GM19099 (cell line): Measurements from ENCODE around the gene BRPF3.

Source experiments
- POLR2A ChIP-seq: IDR thresholded peaks from 3 replicates; pipeline ENCODE4 v1.6.1; 2011; ENCODE audit warnings: low read depth; ENCODE audit not compliant: insufficient read length; ENCODE audit errors: extremely low read depth

BRPF3 gene

GRCh38 chr6:36267731-36268477 is 71.4 kb downstream of the BRPF3 start:
- no peak for TF ChIP-seq POLR2A

GRCh38 chr6:36268478-36269275 is 72.1 kb downstream of the BRPF3 start:
- TF ChIP-seq POLR2A: no peak

DNA sequence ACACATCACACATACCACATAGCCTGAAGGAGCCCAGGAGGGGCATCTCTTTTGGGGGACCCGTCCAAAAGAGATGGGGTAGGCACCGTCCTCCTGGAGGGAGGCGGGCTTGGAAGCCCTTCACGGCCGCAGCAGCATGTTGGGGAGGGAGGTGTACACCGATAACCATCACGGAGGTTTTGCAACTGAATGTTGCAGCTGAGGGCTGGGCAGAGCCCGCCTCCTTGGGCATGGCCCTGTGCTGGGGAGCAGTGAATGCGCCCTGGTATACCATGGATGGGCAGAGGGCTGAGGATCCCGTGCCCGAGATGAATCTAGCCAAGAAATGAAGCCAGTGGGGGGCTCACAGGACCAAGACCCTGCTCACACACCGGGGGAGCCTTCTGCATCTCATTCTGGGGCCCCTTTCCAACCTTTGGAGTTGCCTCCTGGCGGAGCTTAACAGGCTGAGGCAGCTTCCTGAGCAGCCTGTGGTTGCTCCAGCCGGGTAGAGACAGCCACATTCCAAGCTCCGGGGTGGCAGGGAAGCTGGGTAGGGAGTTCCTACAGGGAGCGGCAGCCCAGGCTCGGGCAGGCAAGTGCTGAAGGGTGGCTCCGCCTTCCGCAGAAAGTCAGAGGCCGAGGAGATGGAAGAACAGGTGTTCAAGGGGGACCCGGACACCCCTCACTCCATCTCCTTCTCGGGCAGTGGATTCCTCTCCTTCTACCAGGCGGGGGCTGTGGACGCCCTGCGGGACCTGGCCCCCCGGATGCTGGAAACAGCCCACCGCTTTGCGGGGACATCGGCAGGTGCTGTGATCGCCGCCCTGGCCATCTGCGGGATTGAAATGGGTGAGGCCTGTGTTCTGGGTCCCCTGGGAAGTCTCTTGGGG is 73.5 kb downstream of the BRPF3 start, which contains the start of gene PNPLA1:
Gene PNPLA1 (plus strand): TSS at position 227 of the 872 bp plus-strand sequence. CDS start 400 bp downstream, at position 627.
- no peak for TF ChIP-seq POLR2A

DNA sequence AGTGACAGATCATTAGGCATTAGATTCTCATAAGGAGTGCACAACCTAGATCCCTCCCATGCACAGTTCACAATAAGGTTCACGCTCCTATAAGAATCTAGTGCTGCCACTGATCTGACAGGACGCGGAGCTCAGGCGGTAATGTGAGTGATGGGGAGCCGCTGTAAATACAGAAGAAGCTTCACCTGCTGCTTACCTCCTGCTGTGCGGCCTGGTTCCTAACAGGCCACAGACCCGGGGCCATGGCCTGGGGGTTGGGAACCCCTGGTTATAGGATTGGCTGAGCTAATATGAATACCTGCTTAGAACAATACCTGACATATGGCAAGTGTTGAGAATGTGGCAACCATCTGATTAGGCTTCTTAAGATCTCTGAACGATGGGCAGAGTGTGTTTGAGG is 75.7 kb downstream of the BRPF3 start:
- no peak for TF ChIP-seq POLR2A

DNA sequence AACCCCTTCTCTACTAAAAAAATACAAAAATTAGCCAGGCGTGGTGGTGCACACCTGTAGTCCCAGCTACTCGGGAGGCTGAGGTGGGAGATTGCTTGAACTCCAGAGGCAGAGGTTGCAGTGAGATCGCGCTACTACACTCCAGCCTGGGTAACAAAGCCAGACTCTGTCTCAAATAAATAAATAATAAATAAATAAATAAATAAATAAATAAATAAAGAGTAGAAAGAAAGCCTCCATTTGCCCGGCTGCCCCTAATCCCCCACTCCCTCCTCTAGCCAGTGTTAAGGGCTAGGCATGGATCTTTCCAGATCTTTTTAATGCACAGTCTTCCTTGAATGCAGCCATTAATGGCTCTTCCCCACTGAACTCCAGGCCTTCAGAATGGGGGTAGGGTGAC is 76.5 kb downstream of the BRPF3 start:
- TF ChIP-seq POLR2A: no peak

DNA sequence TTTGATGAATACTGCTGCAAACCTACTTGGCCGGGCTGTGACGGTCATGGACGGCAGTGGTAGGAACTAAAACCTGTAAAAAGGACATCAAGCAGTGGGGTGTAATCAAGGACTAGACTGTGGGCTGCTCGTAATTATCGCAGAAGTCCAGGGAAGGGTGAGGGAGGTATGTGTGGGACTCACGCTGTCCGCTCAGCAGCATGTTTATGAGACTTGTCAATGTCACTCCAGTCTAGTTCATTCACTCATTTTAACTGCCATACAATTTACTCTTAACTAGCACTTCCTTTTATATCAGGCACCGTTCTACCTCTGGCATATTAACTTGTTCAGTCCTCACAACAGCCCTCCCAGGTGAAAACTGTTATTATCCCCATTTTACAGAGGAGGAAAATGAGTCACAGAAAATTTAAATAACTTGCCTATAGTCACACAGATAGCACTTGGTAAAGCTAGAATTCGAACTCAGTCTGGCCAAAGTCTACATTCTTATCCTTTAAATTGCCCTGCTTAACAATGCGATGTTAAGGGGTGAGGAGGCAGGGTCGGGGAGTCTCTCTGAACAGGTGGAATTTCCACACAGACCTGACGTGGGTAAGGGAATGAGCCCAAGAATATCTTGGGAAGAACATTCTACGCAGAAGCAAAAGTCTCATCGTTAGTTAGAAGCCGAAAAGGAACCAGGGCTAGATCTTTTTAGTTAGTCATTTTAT is 77.4 kb downstream of the BRPF3 start:
- no peak for TF ChIP-seq POLR2A

DNA sequence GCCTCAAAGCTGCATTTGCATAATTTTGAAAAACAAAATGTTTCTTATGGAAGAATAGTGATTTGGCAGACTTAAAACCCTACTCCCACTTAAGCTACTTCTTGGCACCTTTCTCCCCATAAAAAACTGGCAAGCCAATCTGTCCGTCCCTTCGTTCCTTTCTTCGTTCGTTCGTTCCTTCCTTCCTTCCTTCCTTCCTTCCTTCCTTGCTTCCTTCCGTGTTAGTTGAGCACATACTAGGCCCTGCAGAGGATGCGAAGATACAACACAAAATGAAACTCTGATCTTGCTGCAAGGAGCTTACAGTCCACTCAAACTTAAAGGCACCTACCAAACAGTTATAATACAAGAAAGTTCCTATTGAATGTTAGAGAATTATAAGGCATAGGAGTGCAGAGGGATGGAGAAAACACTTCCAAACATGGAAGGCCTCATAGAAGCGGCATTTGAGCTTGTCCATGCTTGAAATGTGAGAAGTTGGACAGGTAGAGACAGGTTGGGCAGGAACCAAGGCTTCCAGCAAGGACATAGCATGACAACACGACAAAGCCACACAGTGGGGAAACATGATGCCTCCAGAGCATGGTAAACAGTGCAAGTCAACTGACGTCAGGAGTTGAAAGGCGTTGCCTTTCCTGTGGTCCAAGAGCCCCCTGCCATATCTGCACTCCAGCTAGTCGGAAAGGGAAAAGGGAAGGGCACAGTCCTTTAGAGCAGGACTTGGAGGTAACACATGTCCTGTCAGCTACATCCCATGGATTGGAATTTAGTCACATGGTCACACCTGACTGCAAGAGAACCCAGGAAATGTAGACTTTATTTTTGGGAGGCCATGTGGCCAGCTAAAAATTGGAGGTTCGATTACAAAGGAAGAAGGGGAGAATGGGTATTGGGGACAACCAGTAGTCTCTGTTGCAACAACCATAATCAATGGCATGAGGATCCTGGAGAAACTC is 80.3 kb downstream of the BRPF3 start:
- no peak for TF ChIP-seq POLR2A

DNA sequence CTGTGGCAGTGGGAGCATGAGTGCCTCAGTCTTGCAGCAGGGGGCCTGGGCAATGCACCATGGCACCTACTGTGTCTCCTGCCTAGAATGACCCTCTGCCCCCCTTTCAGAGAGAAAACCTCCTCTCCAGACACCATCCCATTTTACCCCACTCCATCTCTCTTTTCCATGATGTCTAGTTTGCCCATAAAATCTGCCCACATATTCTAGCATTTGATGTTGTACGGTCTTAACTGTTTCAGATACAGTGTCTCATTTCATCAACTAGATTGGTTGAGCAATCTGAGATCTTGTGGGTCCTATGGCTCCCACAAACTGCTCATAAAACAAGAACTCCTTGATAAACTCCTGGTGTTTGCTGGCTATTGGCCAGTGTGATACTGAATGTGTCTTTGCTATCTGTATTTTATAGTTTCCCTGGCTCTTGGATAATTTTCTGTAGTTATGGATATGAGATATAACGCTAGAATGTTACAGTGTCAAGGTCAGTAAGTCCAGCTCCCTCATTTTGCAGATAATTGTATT is 81.5 kb downstream of the BRPF3 start:
- no peak for TF ChIP-seq POLR2A

- TF ChIP-seq POLR2A: no peak
Observed at GRCh38 chr6:36280467-36280866, 83.9 kb downstream of the BRPF3 start.

DNA sequence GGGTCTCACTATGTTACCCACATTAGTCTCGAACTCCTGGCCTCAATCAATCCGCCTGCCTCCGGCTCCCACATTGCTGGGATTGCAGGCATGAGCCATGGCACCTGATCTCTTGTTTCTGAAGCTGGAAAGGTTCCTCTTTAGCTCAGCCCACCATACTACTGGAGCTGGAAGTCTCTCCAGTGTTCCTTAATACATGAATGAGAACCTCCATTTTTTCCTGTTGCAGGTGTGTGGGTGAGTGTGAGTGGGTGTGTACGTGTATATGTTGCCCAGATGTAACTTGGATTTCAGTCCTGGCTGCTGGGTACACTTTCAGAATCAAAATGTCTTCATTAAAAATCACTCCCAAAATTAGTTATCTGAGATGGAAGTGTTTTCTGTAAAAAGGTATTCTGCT is 84.4 kb downstream of the BRPF3 start:
- TF ChIP-seq POLR2A: no peak
